Hepatocyte (in vitro differentiated cells): ENCODE data around the gene GUCY1A2.

ENCODE experiments used
- EZH2 ChIP-seq: fragments of 200-600 bp; sonication (generic); IDR thresholded peaks from 2 replicates; pipeline ENCODE4 v1.6.1; 2016; ENCODE audit warnings: antibody characterized with exemption, mild to moderate bottlenecking, borderline replicate concordance
- TF ChIP-seq, protein P1 (sequence below): fragments of 200-600 bp; sonication (generic); IDR thresholded peaks from 2 replicates; pipeline ENCODE4 v1.5.1; 2016; ENCODE audit warnings: antibody characterized with exemption, mild to moderate bottlenecking; ENCODE audit not compliant: poor library complexity

DNA sequence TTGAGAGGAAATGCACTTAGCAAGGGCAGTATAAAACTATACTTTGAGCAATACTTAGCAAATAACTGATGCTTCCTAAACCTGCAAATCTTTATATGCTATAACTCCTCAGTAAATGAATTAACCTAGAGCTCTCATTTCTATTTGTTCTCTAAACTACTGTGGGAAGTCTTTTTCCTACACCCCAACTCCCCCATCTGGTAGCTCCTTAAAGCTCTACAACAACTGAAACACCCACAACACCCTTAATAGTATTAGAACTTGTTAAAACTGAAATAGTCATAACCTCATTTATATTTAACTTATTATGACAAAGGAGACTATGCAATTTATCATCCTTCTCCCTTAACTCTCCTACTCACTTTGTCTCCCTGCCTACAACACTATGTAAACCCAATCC lies 43.4 kb downstream of the GUCY1A2 start:
- TF ChIP-seq, protein P1, sequence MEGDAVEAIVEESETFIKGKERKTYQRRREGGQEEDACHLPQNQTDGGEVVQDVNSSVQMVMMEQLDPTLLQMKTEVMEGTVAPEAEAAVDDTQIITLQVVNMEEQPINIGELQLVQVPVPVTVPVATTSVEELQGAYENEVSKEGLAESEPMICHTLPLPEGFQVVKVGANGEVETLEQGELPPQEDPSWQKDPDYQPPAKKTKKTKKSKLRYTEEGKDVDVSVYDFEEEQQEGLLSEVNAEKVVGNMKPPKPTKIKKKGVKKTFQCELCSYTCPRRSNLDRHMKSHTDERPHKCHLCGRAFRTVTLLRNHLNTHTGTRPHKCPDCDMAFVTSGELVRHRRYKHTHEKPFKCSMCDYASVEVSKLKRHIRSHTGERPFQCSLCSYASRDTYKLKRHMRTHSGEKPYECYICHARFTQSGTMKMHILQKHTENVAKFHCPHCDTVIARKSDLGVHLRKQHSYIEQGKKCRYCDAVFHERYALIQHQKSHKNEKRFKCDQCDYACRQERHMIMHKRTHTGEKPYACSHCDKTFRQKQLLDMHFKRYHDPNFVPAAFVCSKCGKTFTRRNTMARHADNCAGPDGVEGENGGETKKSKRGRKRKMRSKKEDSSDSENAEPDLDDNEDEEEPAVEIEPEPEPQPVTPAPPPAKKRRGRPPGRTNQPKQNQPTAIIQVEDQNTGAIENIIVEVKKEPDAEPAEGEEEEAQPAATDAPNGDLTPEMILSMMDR = no peak
- no peak for TF ChIP-seq EZH2
